HL-60/S4 treated with retinoic acid at 250 ng/mL for 4 days and 3 days (cell line): ENCODE results near the gene RPP14.
"Not testable (repeated sequence)": the region's sequence is repeated elsewhere in the genome, so short reads cannot be mapped to it uniquely, and the experiment has no call there.

ENCODE experiments used
- in situ Hi-C: fragments of 300-500 bp; cut with MboI; formaldehyde crosslinking; loops from 2 replicates; pipeline ENCODE4 v1.7.0; 2022; ENCODE audit warnings: low sequenced_read_pairs

Gene RPP14

DNA sequence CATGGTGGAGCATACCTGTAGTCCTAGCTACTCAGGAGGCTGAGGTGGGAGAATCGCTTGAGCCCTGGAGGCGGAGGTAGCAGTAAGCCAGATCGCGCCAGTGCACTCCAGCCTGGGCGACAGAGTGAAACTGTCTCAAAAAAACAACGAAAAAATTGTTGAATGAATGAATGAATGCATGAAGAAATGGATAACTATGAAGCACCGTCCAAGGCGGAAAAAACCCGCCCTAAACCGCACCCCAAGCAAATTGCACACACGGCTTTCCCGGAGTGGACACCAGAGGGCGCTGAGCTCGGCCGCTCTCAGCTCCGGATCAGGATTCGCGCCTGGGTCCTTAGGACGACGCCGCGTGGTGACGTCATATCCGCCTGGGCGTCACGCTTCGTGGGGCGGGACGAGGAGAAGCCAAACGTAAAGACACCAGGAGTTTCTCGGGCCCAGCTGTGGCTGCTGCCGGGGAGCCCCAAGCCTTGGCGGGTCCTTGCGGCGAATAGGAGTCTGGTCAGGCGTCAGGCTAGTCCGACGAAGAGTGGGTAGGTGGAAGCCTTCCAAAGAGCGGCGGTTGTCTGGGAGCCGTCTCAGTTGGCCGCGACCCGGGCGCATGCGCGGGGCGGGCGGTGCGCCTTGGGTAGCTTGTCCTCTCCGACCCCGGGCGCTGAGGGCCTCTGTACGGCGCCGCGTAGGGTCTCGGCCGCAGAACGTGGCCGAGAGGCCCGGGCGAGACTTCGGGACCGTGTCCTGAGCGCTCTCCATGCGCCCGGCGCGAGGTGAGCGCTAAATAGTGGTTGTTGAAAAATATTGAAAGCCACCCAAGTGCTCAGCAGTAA is at the start of gene RPP14, which contains the start of gene HTD2:
Gene RPP14, plus strand, starts transcription at position 364 of the 830 bp plus-strand sequence. CDS start 4,085 bp downstream, outside the sequence.
Gene HTD2, plus strand, starts transcription at position 639 of the 830 bp plus-strand sequence. CDS start 11,094 bp downstream, outside the sequence.
- in situ Hi-C loops = loop anchor here (25.0 kb wide), 1 partner anchor 231 kb away; the partner anchor contains the start of gene ACOX2

- in situ Hi-C loops = no loop called here
These were observed 49.5 kb upstream of the RPP14 start for GRCh38 chr3:58256511-58256910.

GRCh38 chr3:58258392-58259055 is 47.5 kb upstream of the RPP14 start:
- in situ Hi-C loops = no loop called here

DNA sequence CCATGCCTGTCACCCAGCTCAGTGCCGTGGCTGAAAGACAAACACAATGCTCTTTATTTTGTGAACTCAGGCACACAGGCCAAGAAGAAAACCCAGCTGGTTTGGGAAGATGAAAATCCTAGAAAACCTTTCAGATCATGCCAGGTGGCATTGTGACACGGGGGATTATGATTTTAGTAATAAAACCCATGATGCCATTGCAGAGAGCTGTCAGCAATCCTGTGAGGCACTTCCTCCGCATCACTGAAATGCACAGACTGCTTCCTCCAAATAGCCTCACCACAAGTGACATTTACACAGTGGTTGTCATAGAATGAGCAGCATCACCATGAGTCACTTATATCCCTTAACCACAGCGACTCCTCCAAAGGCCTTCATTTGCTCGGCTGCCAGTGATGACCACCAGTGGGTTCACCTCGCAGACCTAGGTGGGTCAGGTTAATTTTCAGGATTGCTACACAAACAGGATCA is 45.7 kb upstream of the RPP14 start:
- in situ Hi-C loops = no loop called here

- in situ Hi-C loops = no loop called here
These were observed 45.3 kb upstream of the RPP14 start for GRCh38 chr3:58260733-58261132.

DNA sequence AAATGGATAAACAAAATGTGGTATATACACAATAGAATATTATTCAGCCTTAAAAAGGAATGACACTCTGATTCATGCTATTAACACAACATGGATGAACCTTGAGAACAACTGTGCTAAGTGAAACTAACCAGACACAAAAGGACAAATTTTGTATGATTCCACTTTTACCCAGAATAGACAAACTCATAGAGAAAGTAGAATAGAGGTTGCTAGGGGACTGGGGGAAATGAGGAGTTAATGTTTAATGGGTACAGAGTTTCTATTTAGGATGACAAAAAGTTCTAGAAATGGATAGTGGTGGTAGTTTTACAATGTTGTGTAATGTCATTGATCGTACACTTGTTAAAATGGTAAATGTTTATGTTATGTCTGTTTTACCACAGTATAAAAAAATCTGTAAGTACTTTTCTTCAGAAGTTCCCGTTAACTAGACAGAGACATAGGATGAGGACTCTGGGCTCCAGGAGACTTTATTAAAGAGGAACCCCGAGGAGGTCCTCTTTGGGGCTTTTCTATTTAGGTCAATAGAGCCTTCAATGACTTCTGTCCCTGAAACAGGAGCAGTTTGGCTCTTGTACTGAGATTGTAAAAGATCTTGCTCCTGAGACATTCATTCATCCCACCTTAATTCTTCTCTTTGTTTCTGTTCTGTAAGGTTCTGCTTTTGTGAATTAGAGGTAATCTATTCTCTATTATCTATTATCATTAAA is 43.9 kb upstream of the RPP14 start:
- in situ Hi-C loops = no loop called here

- in situ Hi-C loops = no loop called here
These were observed 39.5 kb upstream of the RPP14 start for GRCh38 chr3:58266577-58266976.

DNA sequence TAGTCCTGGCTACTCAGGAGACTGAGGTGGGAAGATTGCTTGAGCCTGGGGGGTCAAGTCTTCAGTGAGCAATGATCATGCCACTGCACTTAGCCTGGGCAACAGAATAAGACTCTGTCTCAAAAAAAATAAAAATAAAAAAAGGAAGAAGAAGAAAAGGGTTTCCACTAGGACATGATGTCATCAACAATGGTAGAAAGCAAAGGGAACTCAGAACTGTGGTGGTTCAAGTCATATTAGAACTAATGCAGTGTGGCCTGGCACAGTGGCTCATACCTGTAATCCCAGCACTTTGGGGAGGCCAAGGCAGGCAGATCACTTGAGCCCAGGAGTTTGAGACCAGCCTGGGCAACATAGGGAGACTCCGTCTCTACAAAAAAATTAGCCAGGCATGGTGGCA is 38.5 kb upstream of the RPP14 start:
- in situ Hi-C loops = not testable (repeated sequence)

DNA sequence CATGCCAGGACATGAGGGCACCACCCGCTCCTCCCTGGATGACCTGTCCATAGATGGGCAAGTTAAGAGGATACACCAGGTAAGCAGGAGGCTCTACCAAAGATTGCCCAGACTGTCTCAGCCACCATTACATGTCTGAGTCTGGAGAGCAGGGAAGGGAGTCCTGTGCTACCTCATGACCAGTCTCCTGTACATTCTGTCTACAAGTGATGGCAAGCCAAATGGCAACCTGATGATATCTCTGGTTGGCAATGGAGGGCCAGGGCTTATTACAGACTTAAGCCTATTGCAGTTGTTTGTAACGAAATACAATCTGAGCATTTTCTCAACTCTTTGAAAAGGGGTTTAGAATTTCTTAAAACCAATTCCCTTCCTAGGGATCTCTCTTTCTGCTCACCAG is 36.7 kb upstream of the RPP14 start:
- in situ Hi-C loops = no loop called here

DNA sequence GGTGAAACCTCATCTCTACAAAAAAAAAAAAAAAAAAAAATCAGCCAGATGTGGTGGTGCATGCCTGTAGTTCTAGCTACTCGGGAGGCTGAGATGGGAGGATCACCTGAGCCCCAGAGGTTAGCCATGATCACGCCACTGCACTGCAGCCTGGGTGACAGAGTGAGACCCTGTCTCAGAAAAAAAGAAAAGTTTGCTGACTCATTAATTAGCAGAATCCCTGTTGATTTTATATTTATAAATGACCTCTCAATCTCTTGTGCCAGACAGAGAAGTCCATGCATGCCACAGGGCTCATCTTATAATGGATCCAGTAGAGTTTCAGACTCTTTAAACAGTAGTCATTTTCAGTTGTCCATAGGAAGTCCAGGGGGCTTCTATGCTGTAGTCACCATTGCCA is 35.6 kb upstream of the RPP14 start:
- in situ Hi-C loops = no loop called here

- in situ Hi-C loops = no loop called here
These were observed 34.0 kb upstream of the RPP14 start for GRCh38 chr3:58271901-58272501.

DNA sequence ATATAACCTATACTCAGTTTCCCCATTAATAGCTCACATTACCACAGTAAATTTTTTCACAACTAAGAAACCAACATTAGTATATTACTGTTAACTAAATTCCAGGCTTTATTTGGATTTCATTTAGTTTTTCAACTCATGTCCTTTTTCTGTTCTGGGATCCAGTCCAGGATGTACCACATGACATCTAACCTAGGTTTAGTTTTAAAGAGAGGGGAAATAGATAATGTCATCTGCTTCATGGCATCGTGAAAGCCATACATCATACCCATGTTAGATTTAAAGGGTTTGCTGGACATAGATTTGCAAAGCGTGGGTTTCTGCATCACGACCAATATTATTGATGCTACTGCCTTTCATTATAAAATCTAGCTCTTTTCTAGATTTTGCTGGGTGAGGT is 33.2 kb upstream of the RPP14 start:
- in situ Hi-C loops = no loop called here

DNA sequence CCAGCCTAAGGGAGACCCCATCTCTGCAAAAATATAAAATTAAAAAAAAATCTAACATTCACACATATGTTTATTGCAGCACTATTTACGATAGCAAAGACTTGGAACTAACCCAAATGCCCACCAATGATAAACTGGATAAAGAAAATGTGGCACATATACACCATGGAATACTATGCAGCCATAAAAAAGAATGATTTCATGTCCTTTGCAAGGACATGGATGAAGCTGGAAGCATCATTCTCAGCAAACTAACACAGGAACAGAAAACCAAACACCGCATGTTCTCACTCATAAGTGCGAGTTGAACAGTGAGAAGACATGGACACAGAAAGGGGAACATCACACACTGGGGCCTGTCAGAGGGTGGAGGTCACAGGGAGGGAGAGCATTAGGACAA is 32.7 kb upstream of the RPP14 start:
- in situ Hi-C loops = not testable (repeated sequence)

DNA sequence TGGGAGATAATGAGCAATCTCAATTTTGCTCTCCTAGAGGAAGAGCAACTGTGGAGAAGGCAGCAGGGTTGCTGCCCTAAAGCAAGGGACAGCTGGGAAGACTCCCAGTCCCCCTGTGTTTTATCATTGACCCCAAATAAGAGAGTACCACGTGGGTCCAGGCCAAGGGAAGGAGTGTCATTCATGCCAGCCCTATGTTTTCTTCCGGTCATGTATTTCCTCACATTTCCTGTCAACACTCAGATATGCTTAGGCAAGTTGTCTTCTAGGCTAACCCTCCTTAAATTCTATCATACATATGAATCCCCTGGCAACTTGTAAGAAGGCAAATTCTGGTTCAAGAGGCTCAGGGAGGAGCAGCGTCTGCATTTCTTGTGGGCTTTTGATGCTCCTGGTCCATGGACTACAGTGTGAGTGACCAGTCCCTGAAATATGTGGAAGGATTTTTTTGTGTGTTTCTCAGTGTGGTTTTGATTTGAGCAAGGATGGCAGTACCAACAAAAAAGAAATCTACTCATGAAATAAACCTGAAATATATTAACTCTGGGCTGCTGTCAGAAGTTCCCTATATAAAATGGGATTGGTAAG is 31.9 kb upstream of the RPP14 start:
- in situ Hi-C loops = no loop called here

DNA sequence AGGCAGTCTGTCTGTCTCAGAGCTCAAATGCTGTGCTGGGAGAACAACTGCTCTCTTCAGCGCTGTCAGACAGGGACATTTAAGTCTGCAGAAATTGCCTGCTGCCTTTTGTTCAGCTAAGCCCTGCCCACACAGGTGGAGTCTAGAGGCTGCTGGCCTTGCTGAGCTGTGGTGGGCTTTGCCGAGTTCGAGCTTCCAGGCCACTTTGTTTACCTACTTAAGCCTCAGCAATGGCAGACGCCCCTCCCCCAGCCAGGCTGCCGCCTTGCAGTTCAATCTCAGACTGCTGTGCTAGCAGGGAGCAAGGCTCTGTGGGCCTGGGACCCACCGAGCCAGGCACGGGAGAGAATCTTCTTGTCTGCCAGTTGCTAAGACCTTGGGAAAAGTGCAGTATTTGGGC is 25.0 kb upstream of the RPP14 start:
- in situ Hi-C loops = no loop called here

GRCh38 chr3:58285334-58285733 is 20.7 kb upstream of the RPP14 start:
- in situ Hi-C loops = no loop called here

GRCh38 chr3:58287354-58287753 is 18.7 kb upstream of the RPP14 start:
- in situ Hi-C loops = no loop called here

DNA sequence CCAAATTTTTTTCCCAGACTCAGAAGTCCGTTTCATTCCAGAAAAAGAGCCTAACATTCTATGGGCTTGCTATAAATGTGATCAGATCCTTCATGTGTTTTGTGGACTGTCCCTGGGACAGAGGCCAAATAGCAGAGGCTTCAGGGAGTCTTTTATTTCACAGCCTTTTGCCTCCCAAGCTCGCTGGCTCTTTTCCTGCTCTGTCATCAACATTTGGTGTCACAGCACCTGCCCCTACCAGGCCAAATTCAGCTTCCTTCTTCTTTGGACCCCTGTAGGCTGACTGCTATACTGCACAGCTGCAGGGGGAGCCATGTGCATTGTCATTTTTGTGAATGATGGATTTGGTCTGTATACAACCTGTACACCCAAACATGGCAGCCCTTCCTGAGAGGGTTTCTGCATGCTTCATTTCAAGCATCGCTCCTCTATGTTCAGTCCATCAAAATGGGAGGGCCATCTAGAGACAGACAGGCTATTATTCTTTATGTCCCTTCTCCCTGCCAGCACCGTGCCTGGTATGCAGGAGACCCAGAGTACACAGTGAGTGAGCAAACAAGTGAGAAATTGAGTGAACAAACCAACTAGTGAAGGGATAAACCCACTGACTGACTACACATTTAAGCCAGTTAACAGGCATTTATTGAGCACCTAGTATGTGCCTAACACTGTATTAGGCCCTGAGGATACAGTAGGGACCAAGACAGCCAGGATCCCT is 17.9 kb upstream of the RPP14 start:
- in situ Hi-C loops = no loop called here

GRCh38 chr3:58288964-58289613 is 17.0 kb upstream of the RPP14 start:
- in situ Hi-C loops = not testable (repeated sequence)
